GM19324 (cell line): ENCODE data around the gene ARFGAP2.
A peak's percentile ranks its signal among the peaks of the same experiment; 100 is the strongest.

Experiments
- ATAC-seq: cut with Tn5 transposase; IDR thresholded peaks from one replicate; pipeline ENCODE4 v1.9.1; 2021; ENCODE audit warnings: mild to moderate bottlenecking, moderate library complexity; ENCODE audit not compliant: unreplicated experiment, low FRiP score

The ARFGAP2 gene

GRCh38 chr11:47188259-47188658 lies 11.6 kb upstream of the ARFGAP2 start:
- ATAC-seq = no peak

DNA sequence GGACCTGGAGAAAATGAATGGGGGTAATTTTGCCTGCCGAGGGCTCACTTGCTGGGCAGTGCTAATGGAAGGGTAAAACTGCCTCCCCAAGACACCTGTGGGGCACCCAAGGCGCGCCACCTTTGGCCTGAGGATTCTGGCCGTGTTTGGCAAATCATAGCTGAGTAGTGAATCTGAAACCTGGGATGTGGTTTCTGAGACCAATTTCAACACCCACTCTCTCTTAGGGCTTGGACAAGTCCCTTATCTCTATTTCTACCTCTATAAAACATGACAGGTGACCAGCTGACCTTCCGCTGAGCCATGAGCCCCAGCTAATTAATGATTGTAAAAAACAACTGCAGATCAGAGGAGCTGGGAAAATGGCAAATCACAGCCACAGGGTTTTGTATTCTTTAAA lies 11.0 kb upstream of the ARFGAP2 start:
- no peak for ATAC-seq

GRCh38 chr11:47186700-47187695 lies 10.3 kb upstream of the ARFGAP2 start:
- no peak for ATAC-seq

DNA sequence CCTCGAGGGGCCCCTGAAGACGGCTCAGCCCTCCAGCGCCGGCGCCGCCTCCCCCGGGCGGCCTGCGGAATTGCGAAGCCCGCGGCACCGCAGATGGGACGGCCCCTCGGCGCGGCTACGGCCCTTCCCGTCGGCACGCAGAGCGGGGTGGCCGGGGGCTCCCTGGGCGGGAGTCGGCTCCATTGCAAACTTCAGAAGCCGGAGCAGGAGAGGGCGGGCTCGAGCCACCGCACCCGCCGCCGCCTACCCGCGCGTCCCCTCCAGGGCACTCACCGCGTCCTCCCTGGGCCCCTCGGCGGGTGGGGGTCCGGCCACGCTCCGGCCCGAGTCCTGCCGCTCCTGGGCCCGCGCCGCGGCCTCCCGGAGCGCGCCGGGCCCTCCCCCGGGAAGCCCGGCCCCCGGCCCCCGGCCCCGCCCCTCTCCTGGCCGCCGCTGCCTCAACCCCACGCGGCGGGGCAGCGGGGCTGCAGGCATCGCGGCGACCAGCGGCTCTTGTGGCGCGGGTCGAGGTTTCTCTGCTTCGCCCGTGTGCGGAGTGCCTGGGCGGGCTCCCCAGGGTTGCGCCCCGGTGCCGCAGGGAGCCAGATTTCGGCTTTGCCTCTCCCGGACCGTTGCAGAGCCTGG lies 9.5 kb upstream of the ARFGAP2 start, which contains the start of gene PACSIN3:
TSS of gene PACSIN3 (minus strand) at position 359 of the 624 bp plus-strand sequence. CDS start 3,707 bp downstream, outside the sequence.
- no peak for ATAC-seq

DNA sequence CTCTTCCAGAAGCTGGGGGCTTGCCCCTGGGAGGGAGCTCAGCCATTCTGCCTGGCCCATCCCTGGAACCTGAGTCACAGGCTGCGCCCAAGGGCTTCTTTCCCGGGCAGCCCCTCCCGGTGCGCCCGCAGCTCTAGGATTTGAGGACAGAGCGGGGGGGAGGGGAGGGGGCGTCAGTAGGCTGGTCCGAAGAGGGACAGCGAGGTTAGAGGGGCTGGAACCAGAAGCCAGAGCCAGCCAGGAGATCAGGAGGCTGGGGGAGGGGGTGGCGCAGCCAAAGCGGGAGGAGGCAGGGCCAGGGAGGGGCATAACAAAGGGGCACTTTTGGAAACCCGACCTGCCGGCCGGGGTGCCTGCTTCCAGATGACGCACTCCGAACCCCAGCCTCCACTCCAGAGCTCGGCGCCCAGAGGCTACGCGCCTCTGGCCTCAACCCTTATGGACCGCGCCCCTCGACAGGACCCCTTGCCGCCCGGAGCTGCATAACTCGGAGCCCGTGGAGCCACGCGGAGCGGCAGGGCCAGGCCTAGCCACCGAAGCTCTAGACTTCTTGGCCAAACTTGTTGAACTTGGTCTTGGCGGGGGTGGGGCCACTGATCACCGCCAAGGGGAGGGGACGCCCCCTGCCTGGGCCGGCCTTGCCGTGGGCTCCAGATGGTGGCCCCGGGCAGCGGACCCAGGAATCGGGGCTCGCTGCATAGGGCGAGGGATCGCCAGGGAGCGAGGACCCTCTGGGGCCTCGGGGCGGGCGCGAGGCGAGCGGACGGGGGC lies 8.8 kb upstream of the ARFGAP2 start:
- ATAC-seq = no peak

- ATAC-seq = no peak
Observed at GRCh38 chr11:47184711-47185304, 8.1 kb upstream of the ARFGAP2 start.

- ATAC-seq = no peak
Observed at GRCh38 chr11:47183969-47184368, 7.3 kb upstream of the ARFGAP2 start.

GRCh38 chr11:47183031-47183856 lies 6.6 kb upstream of the ARFGAP2 start:
- ATAC-seq = no peak

- ATAC-seq = no peak
Observed at GRCh38 chr11:47182380-47182779, 5.7 kb upstream of the ARFGAP2 start.

GRCh38 chr11:47181271-47181670 lies 4.6 kb upstream of the ARFGAP2 start:
- ATAC-seq = no peak

- ATAC-seq = no peak
Observed at GRCh38 chr11:47180006-47180787, 3.5 kb upstream of the ARFGAP2 start.

DNA sequence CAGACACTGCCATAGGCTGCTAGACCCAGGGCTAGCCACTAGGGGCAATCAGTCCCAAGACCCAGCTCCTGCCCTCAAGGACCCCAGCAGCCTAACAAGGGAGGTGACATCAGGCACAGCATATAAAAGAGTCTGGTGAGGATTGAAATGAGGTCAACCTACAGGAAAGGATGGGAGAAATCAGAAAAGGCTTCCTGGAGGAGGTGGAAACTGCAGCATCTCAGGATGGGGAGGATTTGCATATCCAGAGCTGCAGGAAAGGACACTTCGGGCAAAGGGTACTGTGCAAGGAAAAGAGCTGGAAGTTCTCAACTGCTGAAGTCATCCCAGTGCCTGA lies 2.9 kb upstream of the ARFGAP2 start:
- no peak for ATAC-seq

DNA sequence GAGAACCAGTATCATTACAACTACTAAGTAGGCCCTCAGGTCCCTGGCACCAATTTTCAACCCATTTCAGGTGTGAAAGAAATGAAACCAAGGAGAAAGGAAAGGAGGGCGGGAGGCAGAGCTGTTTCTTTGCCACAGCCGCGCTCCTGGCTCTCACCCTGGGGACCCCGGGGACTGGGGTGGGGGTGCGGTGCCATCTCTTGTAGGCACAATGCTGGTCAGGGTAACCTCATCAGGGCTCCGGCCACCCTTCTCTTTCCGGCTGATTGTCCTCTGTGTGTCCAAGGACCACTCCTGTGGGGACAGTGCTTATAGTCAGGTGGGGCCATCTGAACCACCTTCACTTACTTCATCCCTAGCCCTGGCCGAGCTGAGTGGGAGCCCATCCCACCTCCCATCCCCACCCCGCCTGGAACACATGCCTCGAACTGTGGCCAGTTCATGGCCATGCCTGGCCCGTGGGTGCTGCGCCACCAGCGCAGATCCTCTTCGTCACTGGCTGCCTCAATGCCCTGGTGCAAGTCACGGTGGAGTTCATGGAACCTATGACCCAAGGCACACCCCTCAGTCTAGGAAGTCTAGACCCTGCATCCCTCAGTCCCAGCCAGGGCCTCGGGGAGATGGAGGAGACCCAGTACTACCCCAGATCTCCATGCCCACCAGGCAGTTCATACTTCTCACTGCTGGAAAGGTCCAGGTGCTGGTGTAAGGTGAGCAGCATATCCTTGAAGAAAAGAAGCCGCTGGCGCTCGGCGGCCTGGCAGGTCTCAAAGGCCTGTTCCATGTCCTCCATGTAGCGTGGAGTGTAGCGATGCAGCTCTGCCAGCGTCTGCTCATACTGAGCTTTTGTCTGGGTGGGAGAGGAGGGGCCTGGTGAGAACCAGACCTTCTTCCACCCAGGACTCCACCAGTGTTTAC lies 2.3 kb upstream of the ARFGAP2 start:
- ATAC-seq = no peak

DNA sequence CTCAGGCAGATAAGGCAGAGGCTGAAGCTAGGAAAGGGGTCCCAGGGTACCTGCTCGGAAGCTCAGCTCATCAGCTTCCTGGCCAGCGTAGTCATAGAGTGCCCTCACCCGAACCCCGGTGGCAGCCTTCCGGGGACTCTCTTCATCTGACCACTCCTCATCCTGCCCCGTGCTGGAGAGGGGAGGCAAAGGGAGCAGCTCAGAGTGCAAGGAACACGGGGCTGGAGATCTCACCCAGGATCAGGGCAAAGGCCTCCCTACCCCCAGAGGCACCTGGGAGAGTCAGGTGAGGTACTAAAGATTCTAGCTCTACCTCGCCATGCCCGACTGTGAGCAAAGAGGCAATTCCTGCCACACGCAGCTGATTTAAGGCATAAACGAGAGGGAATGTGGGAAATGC lies 1.6 kb upstream of the ARFGAP2 start:
- no peak for ATAC-seq

- no peak for ATAC-seq
Observed at GRCh38 chr11:47177846-47178245, 1.2 kb upstream of the ARFGAP2 start.

DNA sequence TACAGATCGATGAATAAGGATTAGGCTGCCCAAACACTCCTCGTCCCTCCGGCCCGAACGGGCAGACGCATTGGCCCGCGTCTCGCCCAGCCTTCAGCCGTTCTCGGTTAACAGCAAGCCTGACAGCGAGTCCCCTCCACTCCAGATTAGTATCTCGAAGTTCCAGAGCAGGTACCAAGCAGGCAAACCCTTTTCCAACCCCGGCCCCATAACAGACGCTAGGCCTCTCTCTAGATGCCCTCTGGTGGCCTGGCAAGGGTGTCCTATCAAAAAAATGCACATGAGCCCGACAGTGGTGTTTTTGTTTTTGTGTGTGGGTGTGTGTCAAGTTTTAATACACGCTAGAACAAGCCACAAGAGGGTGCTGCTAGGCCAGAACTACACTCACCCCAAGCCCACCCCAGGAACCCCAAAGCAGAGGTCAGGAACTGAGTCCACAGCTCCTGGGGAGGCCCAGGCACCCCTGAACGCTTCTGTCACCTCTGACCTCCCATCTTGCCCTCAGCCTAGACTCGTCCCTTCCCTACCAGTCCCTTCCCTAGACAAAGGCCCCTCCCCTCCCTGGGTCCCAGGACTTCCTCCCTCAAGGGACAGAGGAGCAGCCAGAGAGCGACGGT lies 658 bp upstream of the ARFGAP2 start:
- peak; percentile 34 for ATAC-seq

- no peak for ATAC-seq
Observed at GRCh38 chr11:47175746-47176327, 842 bp downstream of the ARFGAP2 start.
